Liver (tissue), 3 donors: ENCODE results near the gene CARS1.

Experiments
- EGR1 ChIP-seq, 2 donors: IDR thresholded peaks; 2 replicates each; pipeline ENCODE4 v1.6.1; 2016 to 2018; ENCODE audit warnings: antibody characterized with exemption in 2 of 2, low read depth in 2 of 2
- FOXA1 ChIP-seq: IDR thresholded peaks from 2 replicates; pipeline ENCODE4 v1.6.1; 2016; ENCODE audit warnings: antibody characterized with exemption
- GABPA ChIP-seq, 2 donors: IDR thresholded peaks in 1 of 2; conservative IDR thresholded peaks in 1 of 2; 2 replicates each; pipeline ENCODE4 v1.6.1; 2016; ENCODE audit warnings: antibody characterized with exemption in 2 of 2, mild to moderate bottlenecking in 1 of 2, moderate library complexity in 1 of 2
- HNF4G ChIP-seq: IDR thresholded peaks from 2 replicates; pipeline ENCODE4 v1.6.1; 2016; ENCODE audit warnings: antibody characterized with exemption
- JUND ChIP-seq, 2 donors: IDR thresholded peaks; 2 replicates each; pipeline ENCODE4 v1.6.1; 2016; ENCODE audit warnings: antibody characterized with exemption in 2 of 2
- RAD21 ChIP-seq, 2 donors: IDR thresholded peaks; 2 replicates each; pipeline ENCODE4 v1.6.1; 2016; ENCODE audit warnings: antibody characterized with exemption in 2 of 2, mild to moderate bottlenecking in 2 of 2
- TAF1 ChIP-seq: conservative IDR thresholded peaks from 2 replicates; pipeline ENCODE4 v1.6.1; 2016; ENCODE audit warnings: antibody characterized with exemption, mild to moderate bottlenecking
- YY1 ChIP-seq: IDR thresholded peaks from 2 replicates; pipeline ENCODE4 v1.6.1; 2016; ENCODE audit warnings: antibody characterized with exemption, mild to moderate bottlenecking
- TF ChIP-seq, protein P1 (sequence below): fragments of 150-350 bp; IDR thresholded peaks from 2 replicates; pipeline ENCODE4 v1.5.1; 2017; ENCODE audit warnings: improper control_type of control experiment, low read depth, low read length; ENCODE audit not compliant: missing input control
- TF ChIP-seq, protein P2 (sequence below): IDR thresholded peaks from 2 replicates; pipeline ENCODE4 v1.6.1; 2016; ENCODE audit warnings: antibody characterized with exemption
- TF ChIP-seq, protein P3 (sequence below): IDR thresholded peaks from 2 replicates; pipeline ENCODE4 v1.6.1; 2016; ENCODE audit warnings: antibody characterized with exemption, mild to moderate bottlenecking
- TF ChIP-seq, protein P4 (sequence below): IDR thresholded peaks from 2 replicates; pipeline ENCODE4 v1.6.1; 2016; ENCODE audit warnings: antibody characterized with exemption
- donor health status: healthy.
- donor health status: healthy.

DNA sequence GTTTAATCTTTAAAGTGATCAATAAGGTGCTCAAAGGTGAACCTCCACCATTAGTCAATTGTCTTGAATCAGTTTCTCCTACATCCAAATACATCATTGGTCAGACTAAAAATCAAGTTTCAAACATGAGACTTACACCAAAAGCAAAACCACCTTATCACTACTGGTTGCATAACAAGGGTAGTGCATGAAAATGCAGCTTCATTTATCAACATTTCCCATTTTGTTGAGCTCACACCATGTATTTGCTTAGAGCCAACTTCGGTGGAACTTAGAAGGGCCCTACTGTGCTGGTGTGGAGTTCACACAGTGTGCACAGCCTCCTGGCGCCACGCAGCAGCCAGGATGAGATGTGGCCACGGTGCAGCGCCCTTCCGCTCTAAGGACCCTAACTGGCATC is 104.9 kb downstream of the CARS1 start:
- TF ChIP-seq YY1 = no peak
- TF ChIP-seq, protein P1, sequence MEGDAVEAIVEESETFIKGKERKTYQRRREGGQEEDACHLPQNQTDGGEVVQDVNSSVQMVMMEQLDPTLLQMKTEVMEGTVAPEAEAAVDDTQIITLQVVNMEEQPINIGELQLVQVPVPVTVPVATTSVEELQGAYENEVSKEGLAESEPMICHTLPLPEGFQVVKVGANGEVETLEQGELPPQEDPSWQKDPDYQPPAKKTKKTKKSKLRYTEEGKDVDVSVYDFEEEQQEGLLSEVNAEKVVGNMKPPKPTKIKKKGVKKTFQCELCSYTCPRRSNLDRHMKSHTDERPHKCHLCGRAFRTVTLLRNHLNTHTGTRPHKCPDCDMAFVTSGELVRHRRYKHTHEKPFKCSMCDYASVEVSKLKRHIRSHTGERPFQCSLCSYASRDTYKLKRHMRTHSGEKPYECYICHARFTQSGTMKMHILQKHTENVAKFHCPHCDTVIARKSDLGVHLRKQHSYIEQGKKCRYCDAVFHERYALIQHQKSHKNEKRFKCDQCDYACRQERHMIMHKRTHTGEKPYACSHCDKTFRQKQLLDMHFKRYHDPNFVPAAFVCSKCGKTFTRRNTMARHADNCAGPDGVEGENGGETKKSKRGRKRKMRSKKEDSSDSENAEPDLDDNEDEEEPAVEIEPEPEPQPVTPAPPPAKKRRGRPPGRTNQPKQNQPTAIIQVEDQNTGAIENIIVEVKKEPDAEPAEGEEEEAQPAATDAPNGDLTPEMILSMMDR = no peak
- TF ChIP-seq, protein P2, sequence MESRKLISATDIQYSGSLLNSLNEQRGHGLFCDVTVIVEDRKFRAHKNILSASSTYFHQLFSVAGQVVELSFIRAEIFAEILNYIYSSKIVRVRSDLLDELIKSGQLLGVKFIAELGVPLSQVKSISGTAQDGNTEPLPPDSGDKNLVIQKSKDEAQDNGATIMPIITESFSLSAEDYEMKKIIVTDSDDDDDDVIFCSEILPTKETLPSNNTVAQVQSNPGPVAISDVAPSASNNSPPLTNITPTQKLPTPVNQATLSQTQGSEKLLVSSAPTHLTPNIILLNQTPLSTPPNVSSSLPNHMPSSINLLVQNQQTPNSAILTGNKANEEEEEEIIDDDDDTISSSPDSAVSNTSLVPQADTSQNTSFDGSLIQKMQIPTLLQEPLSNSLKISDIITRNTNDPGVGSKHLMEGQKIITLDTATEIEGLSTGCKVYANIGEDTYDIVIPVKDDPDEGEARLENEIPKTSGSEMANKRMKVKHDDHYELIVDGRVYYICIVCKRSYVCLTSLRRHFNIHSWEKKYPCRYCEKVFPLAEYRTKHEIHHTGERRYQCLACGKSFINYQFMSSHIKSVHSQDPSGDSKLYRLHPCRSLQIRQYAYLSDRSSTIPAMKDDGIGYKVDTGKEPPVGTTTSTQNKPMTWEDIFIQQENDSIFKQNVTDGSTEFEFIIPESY = no peak
- no peak for TF ChIP-seq GABPA (IDR thresholded peaks at IDR 0.05 in 1 of 2, conservative IDR thresholded peaks at IDR 0.05 in 1 of 2)
- TF ChIP-seq EGR1 (IDR thresholded peaks at IDR 0.05; ENCODE audit: low read depth in 2 of 2) = no peak
- TF ChIP-seq RAD21 (IDR thresholded peaks at IDR 0.05) = no peak
- TF ChIP-seq, protein P3, sequence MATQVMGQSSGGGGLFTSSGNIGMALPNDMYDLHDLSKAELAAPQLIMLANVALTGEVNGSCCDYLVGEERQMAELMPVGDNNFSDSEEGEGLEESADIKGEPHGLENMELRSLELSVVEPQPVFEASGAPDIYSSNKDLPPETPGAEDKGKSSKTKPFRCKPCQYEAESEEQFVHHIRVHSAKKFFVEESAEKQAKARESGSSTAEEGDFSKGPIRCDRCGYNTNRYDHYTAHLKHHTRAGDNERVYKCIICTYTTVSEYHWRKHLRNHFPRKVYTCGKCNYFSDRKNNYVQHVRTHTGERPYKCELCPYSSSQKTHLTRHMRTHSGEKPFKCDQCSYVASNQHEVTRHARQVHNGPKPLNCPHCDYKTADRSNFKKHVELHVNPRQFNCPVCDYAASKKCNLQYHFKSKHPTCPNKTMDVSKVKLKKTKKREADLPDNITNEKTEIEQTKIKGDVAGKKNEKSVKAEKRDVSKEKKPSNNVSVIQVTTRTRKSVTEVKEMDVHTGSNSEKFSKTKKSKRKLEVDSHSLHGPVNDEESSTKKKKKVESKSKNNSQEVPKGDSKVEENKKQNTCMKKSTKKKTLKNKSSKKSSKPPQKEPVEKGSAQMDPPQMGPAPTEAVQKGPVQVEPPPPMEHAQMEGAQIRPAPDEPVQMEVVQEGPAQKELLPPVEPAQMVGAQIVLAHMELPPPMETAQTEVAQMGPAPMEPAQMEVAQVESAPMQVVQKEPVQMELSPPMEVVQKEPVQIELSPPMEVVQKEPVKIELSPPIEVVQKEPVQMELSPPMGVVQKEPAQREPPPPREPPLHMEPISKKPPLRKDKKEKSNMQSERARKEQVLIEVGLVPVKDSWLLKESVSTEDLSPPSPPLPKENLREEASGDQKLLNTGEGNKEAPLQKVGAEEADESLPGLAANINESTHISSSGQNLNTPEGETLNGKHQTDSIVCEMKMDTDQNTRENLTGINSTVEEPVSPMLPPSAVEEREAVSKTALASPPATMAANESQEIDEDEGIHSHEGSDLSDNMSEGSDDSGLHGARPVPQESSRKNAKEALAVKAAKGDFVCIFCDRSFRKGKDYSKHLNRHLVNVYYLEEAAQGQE = no peak
- TF ChIP-seq HNF4G = no peak
- TF ChIP-seq TAF1 = no peak
- no peak for TF ChIP-seq FOXA1
- TF ChIP-seq, protein P4, sequence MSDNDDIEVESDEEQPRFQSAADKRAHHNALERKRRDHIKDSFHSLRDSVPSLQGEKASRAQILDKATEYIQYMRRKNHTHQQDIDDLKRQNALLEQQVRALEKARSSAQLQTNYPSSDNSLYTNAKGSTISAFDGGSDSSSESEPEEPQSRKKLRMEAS = no peak
- TF ChIP-seq JUND (IDR thresholded peaks at IDR 0.05) = no peak
